Ascending aorta (tissue), 2 donors: ENCODE results near the gene PMS1. TPM values are rescaled to one million over a fixed set of nuclear protein-coding genes. Genes with fewer than 3 reads are reported as not detected.

Source experiments
- DNase-seq, 2 donors: peaks; one replicate each; pipeline ENCODE4 v3.0.0-alpha.2; 2019; ENCODE audit warnings: low spot score in 2 of 2
- H3K27ac ChIP-seq, 2 donors: fragments of 200-600 bp; sonication (generic); one replicate each; pipeline ENCODE4 v1.5.1; 2016 to 2017; ENCODE audit warnings: mild to moderate bottlenecking in 1 of 2
- H3K27me3 ChIP-seq: fragments of 200-600 bp; sonication (generic); one replicate; pipeline ENCODE4 v1.5.1; 2017
- H3K36me3 ChIP-seq, 2 donors: fragments of 200-600 bp; sonication (generic); one replicate each; pipeline ENCODE4 v1.5.1; 2016
- H3K4me1 ChIP-seq, 2 donors: fragments of 200-600 bp; sonication (generic); one replicate each; pipeline ENCODE4 v1.5.1; 2016 to 2017; ENCODE audit warnings: mild to moderate bottlenecking in 1 of 2
- H3K4me3 ChIP-seq, 2 donors: fragments of 200-600 bp; sonication (generic); one replicate each; pipeline ENCODE4 v1.5.1; 2016 to 2017; ENCODE audit warnings: mild to moderate bottlenecking in 1 of 2
- H3K9me3 ChIP-seq, 2 donors: fragments of 200-600 bp; sonication (generic); one replicate each; pipeline ENCODE4 v1.5.1; 2016
- CTCF ChIP-seq, 3 experiments: fragments of 200-600 bp in 2 of 3; fragments of 450-650 bp in 1 of 3; sonication (generic) in 2 of 3; IDR thresholded peaks; one replicate each; pipeline ENCODE4 v1.5.1; 2016 to 2019; ENCODE audit warnings: antibody characterized with exemption in 3 of 3, mild to moderate bottlenecking in 1 of 3, moderate library complexity in 1 of 3
- intact Hi-C: fragments of 100-400 bp; cut with DNase I; formaldehyde crosslinking; loops from one replicate; pipeline ENCODE4 v1.15.1; 2023
- total RNA-seq: library from RNA; depleted of rRNA; stranded (reverse); fragments of >200 nt; gene quantifications from one replicate; pipeline ENCODE4 v1.1.0, GENCODE V29; 2016

PMS1 gene
- total RNA-seq, 1 donor from 2014 or later = 8.7 TPM

- H3K4me1 ChIP-seq = peaks cover 15 to 24% of the 10 kb centered on the region in 2 donors
- peak overlapping the region; percentile 81 to 91 for H3K4me3 ChIP-seq
- H3K36me3 ChIP-seq = peaks cover 15 to 22% of the 10 kb centered on the region in 2 donors
- TF ChIP-seq CTCF (IDR thresholded peaks at IDR 0.05) = no peak
- no peaks in the 10 kb centered on the region for H3K9me3 ChIP-seq
- no peak for DNase-seq
- H3K27ac ChIP-seq = peak overlapping the region; percentile 95 to 96
- no peaks in the 10 kb centered on the region for H3K27me3 ChIP-seq
- intact Hi-C loops = loop anchor here (5.0 kb wide), 1 partner anchor 749 kb away; the partner anchor contains the start of gene NEMP2
These were observed 761 bp upstream of the PMS1 start for GRCh38 chr2:189783451-189783926.

GRCh38 chr2:189791338-189792042 is 7.2 kb downstream of the PMS1 start:
- H3K27ac ChIP-seq = no peak overlapping the region
- TF ChIP-seq CTCF (IDR thresholded peaks at IDR 0.05) = no peak
- H3K36me3 ChIP-seq = peaks cover 8 to 39% of the 10 kb centered on the region in 2 donors
- intact Hi-C loops = no loop called here
- no peak overlapping the region for H3K4me3 ChIP-seq
- H3K9me3 ChIP-seq = no peaks in the 10 kb centered on the region
- H3K4me1 ChIP-seq = no peaks in the 10 kb centered on the region
- DNase-seq = no peak
- no peaks in the 10 kb centered on the region for H3K27me3 ChIP-seq

GRCh38 chr2:189794310-189794709 is 10.1 kb downstream of the PMS1 start:
- no peak for TF ChIP-seq CTCF (IDR thresholded peaks at IDR 0.05)
- intact Hi-C loops = no loop called here
- no peaks in the 10 kb centered on the region for H3K9me3 ChIP-seq
- H3K4me1 ChIP-seq = no peaks in the 10 kb centered on the region
- H3K4me3 ChIP-seq = no peak overlapping the region
- peaks cover 8 to 37% of the 10 kb centered on the region in 2 donors for H3K36me3 ChIP-seq
- H3K27ac ChIP-seq = no peak overlapping the region
- no peak for DNase-seq
- no peaks in the 10 kb centered on the region for H3K27me3 ChIP-seq

GRCh38 chr2:189797902-189798301 is 13.7 kb downstream of the PMS1 start:
- H3K4me1 ChIP-seq = no peaks in the 10 kb centered on the region
- H3K27me3 ChIP-seq = no peaks in the 10 kb centered on the region
- H3K4me3 ChIP-seq = no peak overlapping the region
- no peak overlapping the region for H3K27ac ChIP-seq
- no peaks in the 10 kb centered on the region for H3K9me3 ChIP-seq
- H3K36me3 ChIP-seq = peaks cover 8 to 35% of the 10 kb centered on the region in 2 donors
- no peak for TF ChIP-seq CTCF (IDR thresholded peaks at IDR 0.05)
- intact Hi-C loops = no loop called here
- no peak for DNase-seq

- intact Hi-C loops = no loop called here
- H3K4me1 ChIP-seq = no peaks in the 10 kb centered on the region
- no peaks in the 10 kb centered on the region for H3K9me3 ChIP-seq
- H3K36me3 ChIP-seq = peaks cover 5 to 30% of the 10 kb centered on the region in 2 donors
- peak in 2 of 3 experiments; percentile 29 to 40 for TF ChIP-seq CTCF (IDR thresholded peaks at IDR 0.05)
- H3K4me3 ChIP-seq = no peak overlapping the region
- no peak for DNase-seq
- no peak overlapping the region for H3K27ac ChIP-seq
- no peaks in the 10 kb centered on the region for H3K27me3 ChIP-seq
These were observed 14.2 kb downstream of the PMS1 start for GRCh38 chr2:189798312-189799029.
